Upper lobe of left lung (tissue), 4 donors: ENCODE measurements around the gene B3GALT5.

ENCODE experiments used
- POLR2A ChIP-seq, 4 donors: fragments of 450-650 bp; IDR thresholded peaks; one replicate each; pipeline ENCODE4 v1.5.1; 2016 to 2017; ENCODE audit warnings: antibody characterized with exemption in 4 of 4, mild to moderate bottlenecking in 2 of 4
- TF ChIP-seq, protein P1 (sequence below), 6 experiments: fragments of 450-650 bp in 4 of 6; fragments of 200-600 bp in 2 of 6; sonication (generic) in 2 of 6; IDR thresholded peaks; one replicate each; pipeline ENCODE4 v1.5.1; 2016 to 2019; ENCODE audit warnings: antibody characterized with exemption in 6 of 6

DNA sequence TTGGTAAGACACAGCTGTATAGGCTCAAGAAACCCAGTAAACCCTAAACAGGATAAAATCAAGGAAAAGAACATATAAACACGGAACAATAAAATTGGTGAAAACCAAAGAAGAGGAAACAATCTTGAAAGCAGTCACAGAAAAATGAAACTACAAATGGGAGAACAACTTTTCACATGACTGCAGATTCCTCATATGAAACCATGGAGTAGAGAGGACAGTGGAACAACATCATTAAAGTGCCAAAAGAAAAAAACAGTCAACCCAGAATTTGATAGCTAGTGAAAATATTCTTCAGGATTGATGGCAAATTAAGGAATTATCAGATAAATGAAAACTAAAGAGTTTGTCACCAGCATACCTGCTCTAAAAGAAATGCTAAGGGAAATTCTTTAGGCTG is 23.9 kb upstream of the B3GALT5 start:
- TF ChIP-seq, protein P1, sequence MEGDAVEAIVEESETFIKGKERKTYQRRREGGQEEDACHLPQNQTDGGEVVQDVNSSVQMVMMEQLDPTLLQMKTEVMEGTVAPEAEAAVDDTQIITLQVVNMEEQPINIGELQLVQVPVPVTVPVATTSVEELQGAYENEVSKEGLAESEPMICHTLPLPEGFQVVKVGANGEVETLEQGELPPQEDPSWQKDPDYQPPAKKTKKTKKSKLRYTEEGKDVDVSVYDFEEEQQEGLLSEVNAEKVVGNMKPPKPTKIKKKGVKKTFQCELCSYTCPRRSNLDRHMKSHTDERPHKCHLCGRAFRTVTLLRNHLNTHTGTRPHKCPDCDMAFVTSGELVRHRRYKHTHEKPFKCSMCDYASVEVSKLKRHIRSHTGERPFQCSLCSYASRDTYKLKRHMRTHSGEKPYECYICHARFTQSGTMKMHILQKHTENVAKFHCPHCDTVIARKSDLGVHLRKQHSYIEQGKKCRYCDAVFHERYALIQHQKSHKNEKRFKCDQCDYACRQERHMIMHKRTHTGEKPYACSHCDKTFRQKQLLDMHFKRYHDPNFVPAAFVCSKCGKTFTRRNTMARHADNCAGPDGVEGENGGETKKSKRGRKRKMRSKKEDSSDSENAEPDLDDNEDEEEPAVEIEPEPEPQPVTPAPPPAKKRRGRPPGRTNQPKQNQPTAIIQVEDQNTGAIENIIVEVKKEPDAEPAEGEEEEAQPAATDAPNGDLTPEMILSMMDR (IDR thresholded peaks at IDR 0.05): no peak
- no peak for TF ChIP-seq POLR2A (IDR thresholded peaks at IDR 0.05)
